Retinal pigment epithelial cell (primary cell): ENCODE data around the gene TMEM135.

Source experiments
- DNase-seq: peaks from one replicate; pipeline ENCODE4 v3.0.0-alpha.2; 2010; ENCODE audit warnings: low read depth
- H3K4me3 ChIP-seq: 2 replicates; pipeline ENCODE4 v1.5.1; 2011; ENCODE audit warnings: mild to moderate bottlenecking, low read length, control low read depth, moderate library complexity
- CTCF ChIP-seq: conservative IDR thresholded peaks from 2 replicates; pipeline ENCODE4 v1.5.1; 2011; ENCODE audit warnings: low read depth, low read length, control low read depth, inconsistent platforms

TMEM135 gene

GRCh38 chr11:87236368-87236767, 198.6 kb downstream of the TMEM135 start:
- H3K4me3 ChIP-seq = no peak overlapping the region
- TF ChIP-seq CTCF = no peak
- no peak for DNase-seq

GRCh38 chr11:87239001-87239400, 201.3 kb downstream of the TMEM135 start:
- DNase-seq = no peak
- H3K4me3 ChIP-seq = no peak overlapping the region
- no peak for TF ChIP-seq CTCF

GRCh38 chr11:87239531-87239930, 201.8 kb downstream of the TMEM135 start:
- TF ChIP-seq CTCF = no peak
- DNase-seq = no peak
- no peak overlapping the region for H3K4me3 ChIP-seq

GRCh38 chr11:87251560-87251959, 213.8 kb downstream of the TMEM135 start:
- no peak for TF ChIP-seq CTCF

GRCh38 chr11:87252869-87253268, 215.1 kb downstream of the TMEM135 start:
- TF ChIP-seq CTCF = no peak
- no peak for DNase-seq
- H3K4me3 ChIP-seq = no peak overlapping the region

More at GRCh38 chr11:87251560-87251959, 213.8 kb downstream of the TMEM135 start:
- no peak for DNase-seq
- H3K4me3 ChIP-seq = no peak overlapping the region

- no peak overlapping the region for H3K4me3 ChIP-seq
- TF ChIP-seq CTCF = no peak
- DNase-seq = no peak
These were observed 216.8 kb downstream of the TMEM135 start for GRCh38 chr11:87254562-87254961.

- TF ChIP-seq CTCF = no peak
- no peak overlapping the region for H3K4me3 ChIP-seq
- no peak for DNase-seq
These were observed 217.9 kb downstream of the TMEM135 start for GRCh38 chr11:87255589-87255988.
